B cell (primary cell): Measurements from ENCODE around the gene CTBP2.

Experiments
- CTCF ChIP-seq: fragments of 200-600 bp; IDR thresholded peaks from one replicate; pipeline ENCODE4 v1.8.0; 2022; ENCODE audit warnings: antibody characterized with exemption, mild to moderate bottlenecking
- EZH2 ChIP-seq: IDR thresholded peaks from 2 replicates; pipeline ENCODE4 v1.6.1; 2012; ENCODE audit warnings: borderline replicate concordance, low read depth, mild to moderate bottlenecking, moderate library complexity, low read length; ENCODE audit not compliant: insufficient read depth, poor library complexity, severe bottlenecking

GRCh38 chr10:125172694-125173093 lies 12.3 kb upstream of the CTBP2 start:
- no peak for TF ChIP-seq CTCF
- no peak for TF ChIP-seq EZH2
